EH (cell line): Measurements from ENCODE around the gene CALML6.
A peak's percentile ranks its signal among the peaks of the same experiment; 100 is the strongest.

Experiments used
- DNase-seq: peaks from one replicate; pipeline ENCODE4 v3.0.0-alpha.2; 2015; ENCODE audit warnings: low read depth

CALML6 gene

DNA sequence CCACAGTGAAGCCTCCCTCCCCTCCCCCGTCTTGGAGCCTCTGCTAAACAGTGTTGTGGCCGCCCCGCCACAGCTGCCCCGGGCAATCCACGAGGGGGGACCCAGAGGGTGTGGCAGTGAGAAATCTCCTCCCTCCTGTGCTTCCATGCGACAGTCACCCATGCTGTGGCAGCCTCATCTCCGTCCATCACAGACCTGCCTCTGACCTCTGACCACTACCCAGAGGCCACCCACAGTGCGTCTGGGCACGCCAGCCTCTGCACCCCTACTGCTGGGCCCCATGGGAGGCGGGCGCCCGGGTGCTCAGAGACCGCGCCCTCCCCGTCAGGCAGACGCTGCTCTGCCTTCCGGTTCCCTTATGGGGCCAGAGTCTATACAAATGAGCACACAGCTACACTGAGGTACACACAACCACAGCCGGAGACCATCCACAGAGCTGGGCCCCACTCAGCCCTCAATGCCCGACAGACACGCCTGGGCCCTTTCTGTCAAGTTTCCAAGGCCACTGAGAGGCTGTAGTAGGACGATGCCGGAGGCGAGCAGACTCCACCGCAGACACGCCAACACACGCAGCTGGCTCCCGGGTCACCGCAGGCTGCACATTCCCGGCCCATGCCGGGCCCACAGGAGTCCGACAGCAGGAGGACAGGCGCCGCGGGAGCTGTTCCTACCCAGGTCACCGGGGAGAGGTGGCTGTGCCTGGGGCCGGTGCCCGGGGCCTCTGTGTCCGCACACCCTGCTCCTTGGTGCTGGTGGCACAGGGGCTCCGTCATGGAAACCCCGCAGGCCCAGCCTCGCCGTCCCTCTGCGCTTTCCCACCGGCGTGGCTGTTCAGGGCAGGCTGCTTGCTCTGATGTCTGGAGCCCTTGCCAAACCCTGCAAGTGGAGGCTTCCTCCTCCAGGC lies 27.9 kb downstream of the CALML6 start:
- no peak for DNase-seq

DNA sequence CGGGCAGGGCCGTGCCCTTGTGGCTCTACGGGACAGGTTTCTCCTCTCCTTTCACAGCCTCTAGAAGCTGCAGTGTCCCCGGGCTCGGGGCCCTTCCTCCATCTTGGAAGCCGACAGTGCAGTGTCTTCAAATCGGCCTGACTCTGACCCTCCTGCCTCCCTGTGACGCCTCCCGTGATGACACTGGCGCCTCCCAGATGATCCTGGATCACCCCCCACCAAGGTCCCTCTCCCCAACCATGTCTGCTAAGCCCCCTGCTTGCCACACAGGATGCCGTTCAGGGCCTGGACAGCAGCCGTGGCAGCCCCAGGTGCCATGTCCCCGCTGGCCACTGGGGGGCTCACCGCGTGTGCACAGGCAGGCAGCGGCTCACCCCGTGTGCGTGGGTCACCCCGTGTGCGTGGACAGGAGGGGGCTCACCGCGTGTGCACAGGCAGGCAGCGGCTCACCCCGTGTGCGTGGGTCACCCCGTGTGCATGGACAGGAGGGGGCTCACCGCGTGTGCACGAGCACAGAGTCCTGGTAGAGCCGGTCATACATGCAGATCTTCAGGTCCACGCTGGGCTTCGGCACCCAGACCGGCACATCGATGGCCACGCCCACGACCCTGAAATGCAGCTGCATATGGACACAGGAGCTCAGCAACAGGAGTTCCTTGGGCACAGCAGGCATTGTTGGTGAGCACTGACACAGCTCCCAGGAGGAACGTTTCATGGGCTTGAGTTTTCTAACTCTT lies 28.9 kb downstream of the CALML6 start:
- DNase-seq = peak; percentile 36

- no peak for DNase-seq
Measured at GRCh38 chr1:1945782-1946393, 30.8 kb downstream of the CALML6 start.

DNA sequence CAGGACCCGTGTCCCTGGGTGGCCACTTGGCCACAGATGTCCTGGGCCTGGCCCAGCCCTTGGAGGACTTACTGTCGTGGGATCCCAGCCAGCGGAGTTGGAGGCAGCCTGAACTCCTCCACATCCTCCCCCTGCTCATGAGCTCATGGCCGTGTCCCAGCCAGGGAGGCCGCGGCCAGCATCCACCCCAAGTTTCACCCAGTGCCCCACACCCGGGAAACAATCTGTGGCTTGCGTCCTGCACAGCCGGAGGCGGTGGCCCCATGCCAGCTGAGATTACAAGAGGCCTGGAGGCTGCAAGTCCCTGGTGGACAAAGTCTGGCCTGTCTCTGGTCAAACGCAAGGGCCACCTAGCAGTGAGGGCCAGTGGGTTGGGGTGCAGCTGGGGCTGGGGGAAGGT lies 31.5 kb downstream of the CALML6 start:
- peak; percentile 3 for DNase-seq

DNA sequence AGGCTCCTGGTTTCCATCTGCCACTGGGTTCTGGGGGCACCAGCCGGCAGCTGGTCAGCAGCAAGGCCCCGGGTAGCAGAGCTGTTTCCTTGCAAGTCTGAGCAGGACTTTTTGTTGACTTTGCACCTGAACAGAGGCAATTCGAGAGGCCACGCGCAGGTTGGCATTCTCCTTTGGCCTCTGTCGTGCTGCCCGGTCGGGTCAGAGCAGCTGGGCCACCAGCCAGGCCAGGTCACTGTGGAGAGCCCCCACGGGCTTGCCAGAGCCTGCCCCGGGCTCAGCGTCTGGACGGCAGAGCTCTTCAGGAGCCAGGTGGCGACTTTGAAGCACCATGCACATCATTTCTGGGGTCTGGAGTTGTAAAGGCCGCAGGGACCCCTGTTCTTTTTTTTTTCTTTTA lies 32.4 kb downstream of the CALML6 start:
- no peak for DNase-seq

GRCh38 chr1:1948783-1949182 lies 33.7 kb downstream of the CALML6 start:
- DNase-seq = no peak

- no peak for DNase-seq
Measured at GRCh38 chr1:1950940-1951339, 35.9 kb downstream of the CALML6 start.

DNA sequence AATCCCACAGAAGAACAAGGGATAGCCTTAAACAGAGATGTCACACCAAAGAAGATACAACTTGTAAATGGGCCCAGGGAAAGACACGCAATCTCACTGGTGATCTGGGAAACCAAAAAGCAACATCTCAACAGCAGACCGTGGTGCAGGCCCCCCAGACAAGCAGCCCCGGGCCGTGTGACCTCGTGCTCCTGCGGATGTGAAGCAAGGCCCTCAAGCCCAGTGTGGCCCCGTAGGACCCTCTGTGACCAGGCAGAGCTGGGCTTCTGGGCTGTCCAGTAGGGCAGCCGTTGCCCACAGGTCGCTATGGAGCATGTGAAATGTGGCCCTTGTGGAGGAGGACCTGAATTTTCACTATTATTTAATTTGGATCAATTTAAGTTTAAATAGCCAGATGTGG lies 39.0 kb downstream of the CALML6 start:
- DNase-seq = no peak

DNA sequence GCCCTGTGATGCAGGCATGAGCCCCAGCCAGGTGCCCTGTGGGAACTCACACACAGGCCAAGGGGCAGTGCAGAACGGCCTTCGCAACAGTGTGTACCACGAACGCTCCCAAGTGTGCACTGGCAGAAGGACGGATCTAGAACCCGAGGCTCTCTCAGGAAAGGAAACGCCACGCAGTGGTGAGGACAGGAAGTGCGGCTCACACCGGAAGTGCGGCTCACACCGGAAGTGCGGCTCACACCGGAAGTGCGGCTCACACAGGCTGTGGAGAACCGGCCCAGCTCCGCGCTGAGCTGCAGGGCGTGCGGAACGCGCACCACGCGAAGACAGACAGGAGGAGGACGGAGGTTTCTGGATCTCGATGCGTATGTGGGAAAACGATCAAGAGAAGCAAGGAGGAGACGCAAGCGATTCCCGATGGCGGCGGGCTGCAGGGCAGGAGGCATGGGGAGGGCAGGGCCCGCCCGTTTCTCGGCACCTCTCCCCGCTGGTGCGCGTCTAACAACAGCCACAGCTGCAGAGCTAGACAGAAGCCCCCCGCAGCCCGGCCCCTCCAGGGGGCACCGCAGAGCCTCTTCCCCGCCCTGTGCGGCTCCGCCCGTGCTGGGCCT lies 39.9 kb downstream of the CALML6 start:
- DNase-seq = no peak

DNA sequence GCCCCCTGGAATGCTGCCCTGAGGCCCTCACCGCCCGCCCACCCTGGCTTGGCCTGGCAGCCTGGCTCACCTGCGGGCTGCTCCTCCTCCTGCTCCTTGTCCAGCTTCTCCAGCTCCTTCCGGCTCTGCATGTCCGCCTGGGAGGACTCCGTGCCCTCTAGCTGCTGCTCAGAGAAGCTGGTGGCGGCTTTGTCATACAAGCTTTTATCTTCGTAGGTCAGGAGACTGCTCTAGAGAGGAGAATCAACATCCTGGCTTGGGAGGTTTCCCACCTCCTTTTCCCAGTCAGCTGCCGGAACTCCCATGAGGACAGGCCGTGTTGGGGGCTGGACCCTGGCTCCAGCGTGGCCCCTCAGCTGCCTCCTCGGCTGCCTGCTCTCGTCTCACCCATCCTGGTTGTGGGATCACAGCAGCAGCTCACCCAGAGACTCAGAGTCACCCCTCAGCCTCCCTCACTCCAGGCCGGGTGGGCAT lies 40.6 kb downstream of the CALML6 start:
- DNase-seq = no peak

GRCh38 chr1:1956101-1956500 lies 41.0 kb downstream of the CALML6 start:
- DNase-seq = no peak

DNA sequence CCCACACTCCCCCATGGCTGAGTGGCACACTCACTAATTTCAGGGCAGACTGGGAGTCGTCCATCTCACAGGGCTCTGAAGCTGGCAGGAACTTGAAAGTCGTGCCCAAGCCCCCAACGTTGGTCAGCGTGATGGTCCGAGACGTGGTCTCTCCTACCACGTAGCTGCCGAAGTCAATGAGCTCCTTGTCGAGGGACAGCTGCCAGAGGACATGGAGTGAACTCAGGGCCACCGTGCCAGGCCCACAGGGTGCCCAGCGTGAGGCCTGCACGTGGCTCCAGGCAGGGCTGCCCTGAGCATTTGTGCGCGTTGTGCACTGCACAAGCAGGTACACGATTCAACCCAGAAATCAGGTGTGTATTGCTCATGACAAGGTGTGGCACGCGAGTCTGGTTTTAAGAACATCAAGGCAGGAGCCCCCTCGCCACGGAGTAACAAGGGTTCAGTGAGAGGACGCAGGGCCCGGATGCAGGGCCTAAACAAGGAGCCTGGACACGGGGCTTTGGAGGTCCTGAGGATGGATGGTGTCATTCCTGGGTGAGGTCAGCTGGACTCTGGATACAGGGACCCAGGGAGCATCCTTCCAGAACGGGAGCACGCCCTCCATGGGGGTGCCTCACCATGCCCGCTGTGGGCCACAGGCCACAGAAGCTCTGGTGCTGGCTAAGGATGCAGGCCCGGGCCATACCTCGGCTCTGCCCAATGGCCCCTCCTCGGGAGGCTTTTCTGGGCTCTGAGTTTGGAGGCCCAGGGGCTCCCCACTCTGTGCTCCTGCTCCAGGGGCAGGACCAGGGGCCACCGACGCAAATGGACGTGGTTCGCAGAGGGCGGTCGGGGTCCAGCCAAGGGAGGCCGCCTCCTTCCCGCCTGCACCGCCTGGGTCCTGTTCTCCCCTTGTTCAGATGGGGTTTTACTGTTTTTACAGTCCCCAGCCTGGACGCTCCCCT lies 41.8 kb downstream of the CALML6 start:
- no peak for DNase-seq

GRCh38 chr1:1957533-1957961 lies 42.5 kb downstream of the CALML6 start:
- DNase-seq = no peak

GRCh38 chr1:1958071-1958541 lies 43.0 kb downstream of the CALML6 start:
- DNase-seq = no peak

GRCh38 chr1:1959459-1959839 lies 44.4 kb downstream of the CALML6 start:
- no peak for DNase-seq

GRCh38 chr1:1959840-1960479 lies 44.9 kb downstream of the CALML6 start:
- DNase-seq = peak; percentile 63

- peak; percentile 3 for DNase-seq
Measured at GRCh38 chr1:1960480-1961196, 45.6 kb downstream of the CALML6 start.

GRCh38 chr1:1962752-1963151 lies 47.7 kb downstream of the CALML6 start:
- no peak for DNase-seq

DNA sequence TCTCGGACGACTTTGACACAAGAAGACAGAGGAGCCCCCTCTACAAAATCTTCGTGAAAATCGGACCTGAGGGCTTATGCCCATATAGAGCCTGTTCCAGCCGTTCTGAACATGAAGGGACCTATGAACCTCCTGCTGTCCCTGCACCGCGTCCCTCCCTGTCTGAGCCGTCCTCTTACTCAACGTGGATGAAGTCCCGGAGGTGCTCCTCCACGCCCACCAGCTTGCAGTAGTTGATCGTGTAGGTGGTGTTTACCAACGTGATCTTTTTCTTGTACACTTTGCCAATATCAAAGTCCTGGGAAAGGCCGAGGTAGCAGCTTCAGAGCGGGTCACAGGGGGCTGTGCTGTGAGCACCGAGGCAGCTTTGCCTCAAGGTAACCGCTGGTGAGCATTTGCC lies 48.5 kb downstream of the CALML6 start:
- no peak for DNase-seq

- DNase-seq = no peak
Measured at GRCh38 chr1:1964811-1965210, 49.8 kb downstream of the CALML6 start.
